ENCODE results near the gene ANXA6. TPM values are rescaled to one million over a fixed set of nuclear protein-coding genes. Genes with fewer than 3 reads are reported as not detected.
A peak's percentile ranks its signal among the peaks of the same experiment; 100 is the strongest.

The ANXA6 gene
- total and polyA plus RNA-seq, 10 of the 15 experiments (the other 5 are each of a cell fraction or from before 2014, with no cell fraction given), result 44.0 to 571 (median 465) TPM

DNA sequence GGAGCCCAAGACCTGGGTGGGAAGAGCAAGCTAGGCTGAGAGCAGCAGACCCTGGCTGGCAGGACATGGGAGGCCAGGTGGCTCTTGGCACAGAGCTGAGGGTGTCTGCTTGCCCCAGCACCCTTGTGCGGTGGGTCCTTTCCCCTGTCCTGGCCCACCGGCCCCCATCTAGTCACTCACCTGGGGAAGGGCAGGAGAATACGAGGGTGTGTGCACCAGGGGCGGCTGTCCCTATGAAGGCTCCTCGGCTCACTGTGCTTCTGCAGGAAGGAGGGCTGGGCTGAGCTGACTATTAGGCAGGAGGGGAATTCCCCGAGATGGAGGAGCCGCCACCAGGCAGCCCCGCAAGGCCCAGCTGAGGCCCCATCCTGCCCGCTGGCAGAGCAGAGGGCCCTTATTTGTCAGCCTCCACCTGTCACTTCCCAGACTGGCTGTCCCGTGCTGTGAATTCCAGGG, 70.6 kb downstream of the ANXA6 start (continued):
- TF ChIP-seq, protein P1, sequence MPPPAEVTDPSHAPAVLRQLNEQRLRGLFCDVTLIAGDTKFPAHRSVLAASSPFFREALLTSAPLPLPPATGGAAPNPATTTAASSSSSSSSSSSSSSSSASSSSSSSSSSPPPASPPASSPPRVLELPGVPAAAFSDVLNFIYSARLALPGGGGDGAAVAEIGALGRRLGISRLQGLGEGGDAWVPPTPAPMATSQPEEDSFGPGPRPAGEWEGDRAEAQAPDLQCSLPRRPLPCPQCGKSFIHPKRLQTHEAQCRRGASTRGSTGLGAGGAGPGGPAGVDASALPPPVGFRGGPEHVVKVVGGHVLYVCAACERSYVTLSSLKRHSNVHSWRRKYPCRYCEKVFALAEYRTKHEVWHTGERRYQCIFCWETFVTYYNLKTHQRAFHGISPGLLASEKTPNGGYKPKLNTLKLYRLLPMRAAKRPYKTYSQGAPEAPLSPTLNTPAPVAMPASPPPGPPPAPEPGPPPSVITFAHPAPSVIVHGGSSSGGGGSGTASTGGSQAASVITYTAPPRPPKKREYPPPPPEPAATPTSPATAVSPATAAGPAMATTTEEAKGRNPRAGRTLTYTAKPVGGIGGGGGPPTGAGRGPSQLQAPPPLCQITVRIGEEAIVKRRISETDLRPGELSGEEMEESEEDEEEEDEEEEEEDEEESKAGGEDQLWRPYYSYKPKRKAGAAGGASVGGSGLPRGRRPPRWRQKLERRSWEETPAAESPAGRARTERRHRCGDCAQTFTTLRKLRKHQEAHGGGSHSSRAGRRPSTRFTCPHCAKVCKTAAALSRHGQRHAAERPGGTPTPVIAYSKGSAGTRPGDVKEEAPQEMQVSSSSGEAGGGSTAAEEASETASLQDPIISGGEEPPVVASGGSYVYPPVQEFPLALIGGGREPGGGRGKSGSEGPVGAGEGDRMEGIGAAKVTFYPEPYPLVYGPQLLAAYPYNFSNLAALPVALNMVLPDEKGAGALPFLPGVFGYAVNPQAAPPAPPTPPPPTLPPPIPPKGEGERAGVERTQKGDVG (CRISPR knock-in tag; IDR thresholded peaks at IDR 0.05), result no peak
- TF ChIP-seq KDM1A (IDR thresholded peaks at IDR 0.05; ENCODE audit: borderline replicate concordance) (no peak), RELA (IDR thresholded peaks at IDR 0.05; ENCODE audit: borderline replicate concordance, partially characterized antibody) (peak; percentile 46), PAX8 (IDR thresholded peaks at IDR 0.05) (no peak), TAF1 (IDR thresholded peaks at IDR 0.05; ENCODE audit: borderline replicate concordance, low read depth, low read length) (0 out of 2 replicates have a peak, but pooled peaks have one; percentile 47), SREBF1 (IDR thresholded peaks at IDR 0.05; ENCODE audit: low read length) (no peak), EZH2 (IDR thresholded peaks at IDR 0.05; ENCODE audit: borderline replicate concordance, control insufficient read depth, low read depth, low read length) (no peak), IKZF1 (conservative IDR thresholded peaks at IDR 0.05) (peak; percentile 52), MTA2 (IDR thresholded peaks at IDR 0.05; ENCODE audit: low read depth) (no peak), KLF5 (IDR thresholded peaks at IDR 0.05; ENCODE audit: partially characterized antibody) (no peak), RBBP5 (conservative IDR thresholded peaks at IDR 0.05) (no peak), FOXK2 (IDR thresholded peaks at IDR 0.05) (no peak), SMARCA5 (IDR thresholded peaks at IDR 0.05) (no peak), RB1 (IDR thresholded peaks at IDR 0.05; ENCODE audit: borderline replicate concordance) (0 out of 2 replicates have a peak, but pooled peaks have one; percentile 11), IKZF2 (IDR thresholded peaks at IDR 0.05) (no peak; a peak in 1 of 4 replicates), ETV6 (conservative IDR thresholded peaks at IDR 0.05 in 1 of 2, IDR thresholded peaks at IDR 0.05 in 1 of 2; ENCODE audit: borderline replicate concordance in 1 of 2, low read depth in 1 of 2) (no peak), CBX5 (IDR thresholded peaks at IDR 0.05; ENCODE audit: low read depth) (no peak), KAT2A (conservative IDR thresholded peaks at IDR 0.05; ENCODE audit: control insufficient read depth, low read depth, low read length) (no peak), TCF7 (IDR thresholded peaks at IDR 0.05; ENCODE audit: borderline replicate concordance) (no peak)
- TF ChIP-seq, protein P2, sequence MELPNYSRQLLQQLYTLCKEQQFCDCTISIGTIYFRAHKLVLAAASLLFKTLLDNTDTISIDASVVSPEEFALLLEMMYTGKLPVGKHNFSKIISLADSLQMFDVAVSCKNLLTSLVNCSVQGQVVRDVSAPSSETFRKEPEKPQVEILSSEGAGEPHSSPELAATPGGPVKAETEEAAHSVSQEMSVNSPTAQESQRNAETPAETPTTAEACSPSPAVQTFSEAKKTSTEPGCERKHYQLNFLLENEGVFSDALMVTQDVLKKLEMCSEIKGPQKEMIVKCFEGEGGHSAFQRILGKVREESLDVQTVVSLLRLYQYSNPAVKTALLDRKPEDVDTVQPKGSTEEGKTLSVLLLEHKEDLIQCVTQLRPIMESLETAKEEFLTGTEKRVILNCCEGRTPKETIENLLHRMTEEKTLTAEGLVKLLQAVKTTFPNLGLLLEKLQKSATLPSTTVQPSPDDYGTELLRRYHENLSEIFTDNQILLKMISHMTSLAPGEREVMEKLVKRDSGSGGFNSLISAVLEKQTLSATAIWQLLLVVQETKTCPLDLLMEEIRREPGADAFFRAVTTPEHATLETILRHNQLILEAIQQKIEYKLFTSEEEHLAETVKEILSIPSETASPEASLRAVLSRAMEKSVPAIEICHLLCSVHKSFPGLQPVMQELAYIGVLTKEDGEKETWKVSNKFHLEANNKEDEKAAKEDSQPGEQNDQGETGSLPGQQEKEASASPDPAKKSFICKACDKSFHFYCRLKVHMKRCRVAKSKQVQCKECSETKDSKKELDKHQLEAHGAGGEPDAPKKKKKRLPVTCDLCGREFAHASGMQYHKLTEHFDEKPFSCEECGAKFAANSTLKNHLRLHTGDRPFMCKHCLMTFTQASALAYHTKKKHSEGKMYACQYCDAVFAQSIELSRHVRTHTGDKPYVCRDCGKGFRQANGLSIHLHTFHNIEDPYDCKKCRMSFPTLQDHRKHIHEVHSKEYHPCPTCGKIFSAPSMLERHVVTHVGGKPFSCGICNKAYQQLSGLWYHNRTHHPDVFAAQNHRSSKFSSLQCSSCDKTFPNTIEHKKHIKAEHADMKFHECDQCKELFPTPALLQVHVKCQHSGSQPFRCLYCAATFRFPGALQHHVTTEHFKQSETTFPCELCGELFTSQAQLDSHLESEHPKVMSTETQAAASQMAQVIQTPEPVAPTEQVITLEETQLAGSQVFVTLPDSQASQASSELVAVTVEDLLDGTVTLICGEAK (IDR thresholded peaks at IDR 0.05; ENCODE audit: borderline replicate concordance), result no peak
- TF ChIP-seq, protein P3, sequence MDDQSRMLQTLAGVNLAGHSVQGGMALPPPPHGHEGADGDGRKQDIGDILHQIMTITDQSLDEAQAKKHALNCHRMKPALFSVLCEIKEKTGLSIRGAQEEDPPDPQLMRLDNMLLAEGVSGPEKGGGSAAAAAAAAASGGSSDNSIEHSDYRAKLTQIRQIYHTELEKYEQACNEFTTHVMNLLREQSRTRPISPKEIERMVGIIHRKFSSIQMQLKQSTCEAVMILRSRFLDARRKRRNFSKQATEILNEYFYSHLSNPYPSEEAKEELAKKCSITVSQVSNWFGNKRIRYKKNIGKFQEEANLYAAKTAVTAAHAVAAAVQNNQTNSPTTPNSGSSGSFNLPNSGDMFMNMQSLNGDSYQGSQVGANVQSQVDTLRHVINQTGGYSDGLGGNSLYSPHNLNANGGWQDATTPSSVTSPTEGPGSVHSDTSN (IDR thresholded peaks at IDR 0.05; ENCODE audit: insufficient replicate concordance, low read depth, low read length), result no peak
- TF ChIP-seq, protein P4, sequence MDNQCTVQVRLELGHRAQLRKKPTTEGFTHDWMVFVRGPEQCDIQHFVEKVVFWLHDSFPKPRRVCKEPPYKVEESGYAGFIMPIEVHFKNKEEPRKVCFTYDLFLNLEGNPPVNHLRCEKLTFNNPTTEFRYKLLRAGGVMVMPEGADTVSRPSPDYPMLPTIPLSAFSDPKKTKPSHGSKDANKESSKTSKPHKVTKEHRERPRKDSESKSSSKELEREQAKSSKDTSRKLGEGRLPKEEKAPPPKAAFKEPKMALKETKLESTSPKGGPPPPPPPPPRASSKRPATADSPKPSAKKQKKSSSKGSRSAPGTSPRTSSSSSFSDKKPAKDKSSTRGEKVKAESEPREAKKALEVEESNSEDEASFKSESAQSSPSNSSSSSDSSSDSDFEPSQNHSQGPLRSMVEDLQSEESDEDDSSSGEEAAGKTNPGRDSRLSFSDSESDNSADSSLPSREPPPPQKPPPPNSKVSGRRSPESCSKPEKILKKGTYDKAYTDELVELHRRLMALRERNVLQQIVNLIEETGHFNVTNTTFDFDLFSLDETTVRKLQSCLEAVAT (IDR thresholded peaks at IDR 0.05), result peak; percentile 13; the same call in 1 of the 2 replicates
